ENCODE data around the gene ZFYVE21.

Gene ZFYVE21

GRCh38 chr14:103737432-103738045 is 21.9 kb downstream of the ZFYVE21 start:
- DNase-seq (ENCODE audit: low read depth in 2 of 2): no peak

- DNase-seq (ENCODE audit: low read depth in 2 of 2): no peak
Observed at GRCh38 chr14:103738166-103738565, 22.6 kb downstream of the ZFYVE21 start.

GRCh38 chr14:103738701-103739451 is 23.3 kb downstream of the ZFYVE21 start:
- no peak for DNase-seq (ENCODE audit: low read depth in 2 of 2)

- DNase-seq (ENCODE audit: low read depth in 2 of 2): no peak
Observed at GRCh38 chr14:103739466-103739792, 23.8 kb downstream of the ZFYVE21 start.

GRCh38 chr14:103739793-103740501 is 24.3 kb downstream of the ZFYVE21 start:
- DNase-seq (ENCODE audit: low read depth in 2 of 2): no peak

GRCh38 chr14:103740991-103741689 is 25.5 kb downstream of the ZFYVE21 start:
- no peak for DNase-seq (ENCODE audit: low read depth in 2 of 2)

- no peak for DNase-seq (ENCODE audit: low read depth in 2 of 2)
Observed at GRCh38 chr14:103741876-103742275, 26.3 kb downstream of the ZFYVE21 start.

- no peak for DNase-seq (ENCODE audit: low read depth in 2 of 2)
Observed at GRCh38 chr14:103742499-103743255, 27.1 kb downstream of the ZFYVE21 start.

- no peak for DNase-seq (ENCODE audit: low read depth in 2 of 2)
Observed at GRCh38 chr14:103743691-103744090, 28.1 kb downstream of the ZFYVE21 start.

- DNase-seq (ENCODE audit: low read depth in 2 of 2): no peak
Observed at GRCh38 chr14:103744621-103745395, 29.2 kb downstream of the ZFYVE21 start.

- no peak for DNase-seq (ENCODE audit: low read depth in 2 of 2)
Observed at GRCh38 chr14:103745424-103745823, 29.8 kb downstream of the ZFYVE21 start.

- no peak for DNase-seq (ENCODE audit: low read depth in 2 of 2)
Observed at GRCh38 chr14:103746701-103747100, 31.1 kb downstream of the ZFYVE21 start.

- peak; percentile 11 to 20 for DNase-seq (ENCODE audit: low read depth in 2 of 2)
Observed at GRCh38 chr14:103748534-103748857, 32.9 kb downstream of the ZFYVE21 start.

GRCh38 chr14:103749452-103749851 is 33.8 kb downstream of the ZFYVE21 start:
- DNase-seq (ENCODE audit: low read depth in 2 of 2): no peak

GRCh38 chr14:103749860-103750259 is 34.2 kb downstream of the ZFYVE21 start:
- DNase-seq (ENCODE audit: low read depth in 2 of 2): no peak

GRCh38 chr14:103753774-103754173 is 38.2 kb downstream of the ZFYVE21 start:
- no peak for DNase-seq (ENCODE audit: low read depth in 2 of 2)

GRCh38 chr14:103755060-103755459 is 39.5 kb downstream of the ZFYVE21 start:
- DNase-seq (ENCODE audit: low read depth in 2 of 2): no peak

- DNase-seq (ENCODE audit: low read depth in 2 of 2): no peak
Observed at GRCh38 chr14:103758059-103758776, 42.6 kb downstream of the ZFYVE21 start.

GRCh38 chr14:103762036-103762435 is 46.4 kb downstream of the ZFYVE21 start:
- no peak for DNase-seq (ENCODE audit: low read depth in 2 of 2)

- no peak for DNase-seq (ENCODE audit: low read depth in 2 of 2)
Observed at GRCh38 chr14:103762541-103762940, 46.9 kb downstream of the ZFYVE21 start.
